HCEC 1CT (cell line): ENCODE results near the gene CYSRT1.
"Not testable (repeated sequence)": the region's sequence is repeated elsewhere in the genome, so short reads cannot be mapped to it uniquely, and the experiment has no call there.

ENCODE experiments used
- DNase-seq: peaks from one replicate; pipeline ENCODE4 v3.0.0-alpha.2; 2017

The CYSRT1 gene

DNA sequence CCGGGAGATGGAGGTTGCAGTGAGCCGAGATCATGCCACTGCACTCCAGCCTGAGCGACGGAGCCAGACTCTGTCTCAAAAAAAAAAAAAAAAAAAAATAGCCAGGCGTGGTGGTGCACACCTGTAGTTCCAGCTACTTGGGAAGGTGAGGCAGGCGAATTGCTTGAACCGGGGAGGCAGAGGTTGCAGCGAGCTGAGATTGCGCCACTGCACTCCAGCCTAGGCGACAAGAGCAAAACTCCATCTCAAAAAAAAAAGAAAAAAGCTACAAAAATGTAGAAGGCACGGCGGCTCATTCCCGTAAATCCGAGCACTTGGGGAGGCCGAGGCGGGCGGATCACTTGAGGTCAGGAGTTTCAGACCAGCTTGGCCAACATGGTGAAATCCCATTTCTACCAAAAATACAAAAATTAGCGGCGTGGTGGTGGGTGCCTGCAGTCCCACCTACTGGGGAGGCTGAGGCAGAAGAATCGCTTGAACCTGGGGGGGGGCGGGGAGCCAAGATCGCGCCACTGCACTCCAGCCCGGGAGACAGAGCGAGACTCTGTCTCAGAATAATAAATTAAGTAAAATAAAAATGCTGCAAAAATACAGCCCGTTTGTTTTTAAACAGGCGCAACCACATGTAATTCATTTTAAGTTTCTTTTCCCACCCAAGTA is 14.7 kb downstream of the CYSRT1 start:
- DNase-seq, result peak; percentile 7

- peak; percentile 51 for DNase-seq
Observed at GRCh38 chr9:137240318-137240840, 15.4 kb downstream of the CYSRT1 start.

DNA sequence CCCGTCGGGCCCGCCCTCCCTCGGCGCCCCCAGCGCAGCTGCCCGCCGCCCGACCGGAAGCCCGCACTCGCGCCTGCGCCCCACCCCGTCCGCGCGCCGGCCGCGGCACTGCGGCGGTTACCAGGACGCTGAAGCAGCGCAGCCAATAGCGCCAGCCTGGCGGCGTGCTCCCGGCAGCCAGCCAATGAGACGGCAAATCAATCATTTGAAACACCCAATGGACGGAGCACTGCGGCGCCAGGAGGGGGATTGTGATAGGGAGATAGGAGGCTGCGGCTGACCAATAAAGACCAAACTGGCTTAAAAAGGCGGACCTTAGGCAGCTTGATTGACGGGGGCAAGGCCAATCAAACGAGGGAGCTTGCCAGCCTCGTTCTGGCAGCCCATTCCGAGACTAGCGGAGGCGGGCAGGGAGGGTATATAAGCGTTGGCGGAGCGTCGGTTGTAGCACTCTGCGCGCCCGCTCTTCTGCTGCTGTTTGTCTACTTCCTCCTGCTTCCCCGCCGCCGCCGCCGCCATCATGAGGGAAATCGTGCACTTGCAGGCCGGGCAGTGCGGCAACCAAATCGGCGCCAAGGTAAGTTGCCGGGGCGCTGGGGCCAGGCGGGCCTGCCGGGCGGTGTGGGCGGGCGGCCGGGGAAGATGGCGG is 16.0 kb downstream of the CYSRT1 start, which contains the start of gene TUBB4B:
TUBB4B (plus strand) TSS at position 447 of the 649 bp plus-strand sequence; CDS start at position 521, 74 bp downstream.
- DNase-seq, result peak; percentile 100

GRCh38 chr9:137241490-137242268 is 16.7 kb downstream of the CYSRT1 start:
- DNase-seq, result peak; percentile 50

GRCh38 chr9:137242269-137243203 is 17.6 kb downstream of the CYSRT1 start:
- DNase-seq, result no peak

DNA sequence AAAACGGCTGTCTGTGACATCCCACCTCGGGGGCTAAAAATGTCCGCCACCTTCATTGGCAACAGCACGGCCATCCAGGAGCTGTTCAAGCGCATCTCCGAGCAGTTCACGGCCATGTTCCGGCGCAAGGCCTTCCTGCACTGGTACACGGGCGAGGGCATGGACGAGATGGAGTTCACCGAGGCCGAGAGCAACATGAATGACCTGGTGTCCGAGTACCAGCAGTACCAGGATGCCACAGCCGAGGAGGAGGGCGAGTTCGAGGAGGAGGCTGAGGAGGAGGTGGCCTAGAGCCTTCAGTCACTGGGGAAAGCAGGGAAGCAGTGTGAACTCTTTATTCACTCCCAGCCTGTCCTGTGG is 18.3 kb downstream of the CYSRT1 start:
- DNase-seq, result not testable (repeated sequence)

GRCh38 chr9:137243626-137244485 is 18.9 kb downstream of the CYSRT1 start:
- DNase-seq, result peak; percentile 19

GRCh38 chr9:137244486-137245449 is 19.8 kb downstream of the CYSRT1 start:
- DNase-seq, result no peak

GRCh38 chr9:137245450-137246421 is 20.8 kb downstream of the CYSRT1 start:
- no peak for DNase-seq

GRCh38 chr9:137247135-137247915 is 22.4 kb downstream of the CYSRT1 start:
- no peak for DNase-seq

DNA sequence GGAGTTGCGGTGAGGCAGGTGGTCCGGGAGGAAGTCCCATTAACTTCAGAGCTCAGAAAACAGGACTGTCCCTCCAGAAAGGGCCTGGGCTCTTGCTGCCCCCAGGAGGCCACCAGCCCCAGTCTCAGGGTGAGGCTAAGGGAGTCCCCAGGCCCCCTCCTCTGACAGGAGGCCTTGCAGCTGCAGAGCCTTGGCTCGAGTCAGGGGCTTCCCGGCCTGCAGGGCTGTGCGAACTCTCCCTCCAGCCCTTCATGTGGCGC is 22.9 kb downstream of the CYSRT1 start:
- no peak for DNase-seq

- no peak for DNase-seq
Observed at GRCh38 chr9:137250329-137251193, 25.6 kb downstream of the CYSRT1 start.

GRCh38 chr9:137251194-137251461 is 26.2 kb downstream of the CYSRT1 start, which contains the start of gene STPG3:
TSS of gene STPG3 (plus strand) at chr9:137251286. CDS start at chr9:137251287, 1 bp downstream.
- no peak for DNase-seq

DNA sequence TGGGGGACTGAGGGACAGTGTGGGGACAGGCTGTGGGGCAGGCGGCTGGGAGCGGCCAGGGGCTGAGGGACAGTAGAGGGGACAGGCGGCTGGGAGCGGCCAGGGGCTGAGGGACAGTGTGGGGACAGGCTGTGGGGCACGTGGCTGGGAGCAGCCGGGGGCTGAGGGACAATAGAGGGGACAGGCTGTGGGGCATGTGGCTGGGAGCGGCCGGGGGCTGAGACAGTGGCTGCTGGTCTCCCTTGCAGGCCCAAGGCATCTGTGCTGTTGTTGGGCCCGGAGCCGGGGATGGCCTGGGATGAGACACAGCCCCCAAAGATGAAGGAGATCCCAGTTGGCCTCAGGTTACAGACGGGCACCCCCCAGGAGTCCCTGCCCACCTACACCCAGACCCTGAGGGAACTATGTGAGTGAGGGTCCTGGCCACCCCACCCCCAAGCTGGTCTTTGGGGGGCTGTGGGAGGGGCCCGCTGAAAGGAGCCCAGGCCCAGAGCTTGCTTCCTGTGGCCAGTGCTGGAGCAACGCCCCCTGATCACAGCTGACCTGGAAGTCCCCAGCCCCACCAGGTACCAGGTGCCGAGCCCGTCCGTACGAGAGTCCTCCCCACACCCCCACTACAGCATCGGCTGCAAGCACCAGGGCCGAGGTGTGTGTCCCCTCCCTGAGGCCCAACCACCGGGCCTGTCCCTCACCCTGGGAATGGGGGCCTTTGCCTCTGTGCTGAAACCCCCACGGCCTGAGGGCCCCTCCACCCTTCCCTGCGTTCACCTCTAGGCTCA is 26.7 kb downstream of the CYSRT1 start:
- no peak for DNase-seq

DNA sequence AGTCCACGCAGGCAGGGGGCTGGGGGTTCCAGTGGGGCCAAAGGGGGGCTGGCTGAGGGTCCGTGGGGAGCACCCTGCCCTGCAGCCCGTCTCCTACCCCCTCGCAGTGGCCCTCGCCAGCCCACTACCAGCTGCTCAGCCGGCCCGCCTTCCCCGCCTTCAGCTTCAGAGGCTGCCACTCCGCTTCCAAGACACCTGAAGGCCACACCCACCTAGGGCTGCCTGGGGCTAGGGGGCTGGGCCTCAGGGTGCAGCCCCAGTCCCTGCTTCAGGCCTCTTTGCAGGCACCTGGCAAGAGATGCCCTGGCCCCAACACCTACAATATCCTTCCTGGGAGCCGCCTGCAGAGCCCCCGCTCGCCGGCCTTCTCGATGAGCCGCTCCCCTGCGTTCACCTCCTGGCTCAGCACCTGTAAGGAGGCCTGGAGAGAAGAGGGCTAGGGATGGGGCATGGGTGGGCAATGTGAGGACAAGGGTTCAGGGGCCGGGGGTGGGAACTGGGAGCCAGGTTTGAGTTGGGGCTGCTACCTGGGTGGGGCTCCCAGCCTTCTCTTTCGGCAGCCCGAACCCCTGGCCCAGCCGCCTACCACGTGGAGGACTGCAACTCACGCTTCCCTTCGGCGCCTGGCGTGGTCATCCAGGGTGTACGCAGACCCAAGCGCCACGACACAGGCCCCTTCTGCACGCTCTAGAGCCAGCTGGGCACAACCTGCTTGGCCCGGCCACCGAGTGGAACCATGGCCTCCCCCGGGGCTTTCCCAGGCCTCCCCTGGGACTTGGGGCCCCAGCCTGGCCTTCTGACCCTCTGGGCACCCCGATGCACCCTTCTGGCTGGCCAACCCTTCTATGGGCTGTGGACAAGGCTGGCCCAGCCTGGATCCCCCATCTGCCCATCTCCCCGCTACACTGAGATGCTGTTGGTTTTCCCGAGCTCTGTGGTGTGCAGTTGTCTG is 27.9 kb downstream of the CYSRT1 start:
- no peak for DNase-seq
